GM18519 (cell line): ENCODE results near the gene NFXL1.
A peak's percentile ranks its signal among the peaks of the same experiment; 100 is the strongest.
"Not testable (repeated sequence)": the region's sequence is repeated elsewhere in the genome, so short reads cannot be mapped to it uniquely, and the experiment has no call there.

ENCODE experiments used
- ATAC-seq: cut with Tn5 transposase; IDR thresholded peaks from one replicate; pipeline ENCODE4 v1.9.1; 2021; ENCODE audit warnings: mild to moderate bottlenecking, moderate library complexity; ENCODE audit not compliant: unreplicated experiment, low FRiP score

NFXL1 gene

GRCh38 chr4:47914220-47914925 is at the start of gene NFXL1:
TSS of gene NFXL1 (minus strand) at chr4:47914583. CDS start at chr4:47914203, 380 bp downstream.
- peak; percentile 93 for ATAC-seq

GRCh38 chr4:47954677-47955076 is 40.3 kb upstream of the NFXL1 start:
- no peak for ATAC-seq

GRCh38 chr4:47954245-47954644 is 39.9 kb upstream of the NFXL1 start:
- ATAC-seq: no peak

GRCh38 chr4:47945930-47946726 is 31.7 kb upstream of the NFXL1 start:
- no peak for ATAC-seq

- ATAC-seq: no peak
These were observed 27.9 kb upstream of the NFXL1 start for GRCh38 chr4:47942081-47942819.

GRCh38 chr4:47939456-47939855 is 25.1 kb upstream of the NFXL1 start:
- no peak for ATAC-seq

- ATAC-seq: no peak
These were observed 22.0 kb upstream of the NFXL1 start for GRCh38 chr4:47936336-47936735.

GRCh38 chr4:47933840-47934239 is 19.5 kb upstream of the NFXL1 start:
- ATAC-seq: peak; percentile 60

- ATAC-seq: no peak
These were observed 16.8 kb upstream of the NFXL1 start for GRCh38 chr4:47930971-47931804.

GRCh38 chr4:47929682-47930201 is 15.4 kb upstream of the NFXL1 start:
- no peak for ATAC-seq

- peak; percentile 92 for ATAC-seq
These were observed 12.4 kb upstream of the NFXL1 start for GRCh38 chr4:47926667-47927258.

GRCh38 chr4:47923261-47923608 is 8.9 kb upstream of the NFXL1 start:
- not testable (repeated sequence) for ATAC-seq

GRCh38 chr4:47922436-47923260 is 8.3 kb upstream of the NFXL1 start:
- ATAC-seq: not testable (repeated sequence)

GRCh38 chr4:47917163-47917562 is 2.8 kb upstream of the NFXL1 start:
- ATAC-seq: not testable (repeated sequence)

GRCh38 chr4:47915378-47915777 is 995 bp upstream of the NFXL1 start:
- ATAC-seq: no peak

- ATAC-seq: peak; percentile 15
These were observed 499 bp upstream of the NFXL1 start for GRCh38 chr4:47914926-47915237.

GRCh38 chr4:47913861-47914219 is 543 bp downstream of the NFXL1 start:
- peak; percentile 14 for ATAC-seq

- no peak for ATAC-seq
These were observed 1.1 kb downstream of the NFXL1 start for GRCh38 chr4:47913330-47913729.

GRCh38 chr4:47907089-47907646 is 7.2 kb downstream of the NFXL1 start:
- ATAC-seq: no peak
